ENCODE data around the gene FXYD3. TPM values are rescaled to one million over a fixed set of nuclear protein-coding genes. Genes with fewer than 3 reads are reported as not detected.

The FXYD3 gene
- total RNA-seq, 1 experiment from 2014 or later: 36.7 TPM

- no peaks in the 10 kb centered on the region for H3K36me3 Mint-ChIP-seq (ENCODE audit: insufficient read depth, unreplicated experiment)
- H3K27ac Mint-ChIP-seq (ENCODE audit: unreplicated experiment): no peak overlapping the region
- H3K4me3 Mint-ChIP-seq (ENCODE audit: unreplicated experiment): no peak overlapping the region
- BruUV-seq (replicated peaks): no TSS peak
- intact Hi-C loops (cut with micrococcal nuclease; ENCODE audit: unreplicated experiment): no loop called here
- DNase-seq: no peak
- peak overlapping the region; percentile 10; the same call in 1 of the 2 replicates for H3K4me3 ChIP-seq (ENCODE audit: low read depth, low read length)
- peaks cover 31% of the 10 kb centered on the region for H3K4me1 ChIP-seq
- no peaks in the 10 kb centered on the region for H3K9me3 ChIP-seq
- H3K4me1 Mint-ChIP-seq (ENCODE audit: low read depth, unreplicated experiment): peaks cover 25% of the 10 kb centered on the region
- H3K27me3 ChIP-seq (replicated peaks; ENCODE audit: control insufficient read depth, insufficient read depth, low read length): no peaks in the 10 kb centered on the region
- H3K9me3 Mint-ChIP-seq (ENCODE audit: unreplicated experiment): no peaks in the 10 kb centered on the region
- peaks cover 4% of the 10 kb centered on the region; the same call in 1 of the 2 replicates for H3K36me3 ChIP-seq (ENCODE audit: control insufficient read depth, insufficient read depth, low read length)
- ChIA-PET POLR2A (no interaction called here), CTCF (interaction anchor here (0.7 kb wide), 1 partner anchor 283 kb away, joined by 4 read pairs; no protein-coding TSS in a partner anchor)
- TF ChIP-seq, protein P1, sequence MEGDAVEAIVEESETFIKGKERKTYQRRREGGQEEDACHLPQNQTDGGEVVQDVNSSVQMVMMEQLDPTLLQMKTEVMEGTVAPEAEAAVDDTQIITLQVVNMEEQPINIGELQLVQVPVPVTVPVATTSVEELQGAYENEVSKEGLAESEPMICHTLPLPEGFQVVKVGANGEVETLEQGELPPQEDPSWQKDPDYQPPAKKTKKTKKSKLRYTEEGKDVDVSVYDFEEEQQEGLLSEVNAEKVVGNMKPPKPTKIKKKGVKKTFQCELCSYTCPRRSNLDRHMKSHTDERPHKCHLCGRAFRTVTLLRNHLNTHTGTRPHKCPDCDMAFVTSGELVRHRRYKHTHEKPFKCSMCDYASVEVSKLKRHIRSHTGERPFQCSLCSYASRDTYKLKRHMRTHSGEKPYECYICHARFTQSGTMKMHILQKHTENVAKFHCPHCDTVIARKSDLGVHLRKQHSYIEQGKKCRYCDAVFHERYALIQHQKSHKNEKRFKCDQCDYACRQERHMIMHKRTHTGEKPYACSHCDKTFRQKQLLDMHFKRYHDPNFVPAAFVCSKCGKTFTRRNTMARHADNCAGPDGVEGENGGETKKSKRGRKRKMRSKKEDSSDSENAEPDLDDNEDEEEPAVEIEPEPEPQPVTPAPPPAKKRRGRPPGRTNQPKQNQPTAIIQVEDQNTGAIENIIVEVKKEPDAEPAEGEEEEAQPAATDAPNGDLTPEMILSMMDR (IDR thresholded peaks at IDR 0.05; ENCODE audit: insufficient read depth in 1 of 2, low read depth in 1 of 2, low read length in 1 of 2, severe bottlenecking in 1 of 2, unreplicated experiment in 1 of 2): no peak
- H3K27me3 Mint-ChIP-seq (ENCODE audit: insufficient read depth, unreplicated experiment): no peaks in the 10 kb centered on the region
Measured at GRCh38 chr19:35117799-35118198, 2.2 kb downstream of the FXYD3 start.

GRCh38 chr19:35118268-35119020, 2.8 kb downstream of the FXYD3 start:
- no peaks in the 10 kb centered on the region for H3K27me3 ChIP-seq (replicated peaks; ENCODE audit: control insufficient read depth, insufficient read depth, low read length)
- BruUV-seq (replicated peaks): no TSS peak
- TF ChIP-seq, protein P1 (IDR thresholded peaks at IDR 0.05; ENCODE audit: insufficient read depth in 1 of 2, low read depth in 1 of 2, low read length in 1 of 2, severe bottlenecking in 1 of 2, unreplicated experiment in 1 of 2): no peak
- H3K27ac Mint-ChIP-seq (ENCODE audit: unreplicated experiment): no peak overlapping the region
- peaks cover 31% of the 10 kb centered on the region for H3K4me1 ChIP-seq
- no peaks in the 10 kb centered on the region for H3K36me3 Mint-ChIP-seq (ENCODE audit: insufficient read depth, unreplicated experiment)
- H3K36me3 ChIP-seq (ENCODE audit: control insufficient read depth, insufficient read depth, low read length): peaks cover 3% of the 10 kb centered on the region; the same call in 1 of the 2 replicates
- no peaks in the 10 kb centered on the region for H3K9me3 ChIP-seq
- H3K9me3 Mint-ChIP-seq (ENCODE audit: unreplicated experiment): no peaks in the 10 kb centered on the region
- ChIA-PET CTCF (interaction anchor here (0.7 kb wide), 1 partner anchor 284 kb away, joined by 4 read pairs; no protein-coding TSS in a partner anchor), POLR2A (no interaction called here)
- H3K4me1 Mint-ChIP-seq (ENCODE audit: low read depth, unreplicated experiment): peaks cover 25% of the 10 kb centered on the region
- no peak overlapping the region for H3K4me3 Mint-ChIP-seq (ENCODE audit: unreplicated experiment)
- H3K4me3 ChIP-seq (ENCODE audit: low read depth, low read length): no peak overlapping the region
- intact Hi-C loops (cut with micrococcal nuclease; ENCODE audit: unreplicated experiment): no loop called here
- no peak for DNase-seq
- H3K27me3 Mint-ChIP-seq (ENCODE audit: insufficient read depth, unreplicated experiment): no peaks in the 10 kb centered on the region

GRCh38 chr19:35119091-35119490, 3.5 kb downstream of the FXYD3 start:
- Histone ChIP-seq H3K4me3 (ENCODE audit: low read depth, low read length) (no peak overlapping the region), H3K9me3 (no peaks in the 10 kb centered on the region), H3K27me3 (replicated peaks; ENCODE audit: control insufficient read depth, insufficient read depth, low read length) (no peaks in the 10 kb centered on the region), H3K36me3 (ENCODE audit: control insufficient read depth, insufficient read depth, low read length) (peaks cover 3% of the 10 kb centered on the region; the same call in 1 of the 2 replicates), H3K4me1 (peaks cover 31% of the 10 kb centered on the region)
- TF ChIP-seq, protein P1 (IDR thresholded peaks at IDR 0.05; ENCODE audit: insufficient read depth in 1 of 2, low read depth in 1 of 2, low read length in 1 of 2, severe bottlenecking in 1 of 2, unreplicated experiment in 1 of 2): no peak
- H3K4me1 Mint-ChIP-seq (ENCODE audit: low read depth, unreplicated experiment): peaks cover 31% of the 10 kb centered on the region
- ChIA-PET POLR2A (no interaction called here), CTCF (no interaction called here)
- BruUV-seq (replicated peaks): no TSS peak
- no peak overlapping the region for H3K4me3 Mint-ChIP-seq (ENCODE audit: unreplicated experiment)
- no peak overlapping the region for H3K27ac Mint-ChIP-seq (ENCODE audit: unreplicated experiment)
- no peaks in the 10 kb centered on the region for H3K27me3 Mint-ChIP-seq (ENCODE audit: insufficient read depth, unreplicated experiment)
- peaks cover under 1% of the 10 kb centered on the region for H3K36me3 Mint-ChIP-seq (ENCODE audit: insufficient read depth, unreplicated experiment)
- H3K9me3 Mint-ChIP-seq (ENCODE audit: unreplicated experiment): no peaks in the 10 kb centered on the region
- DNase-seq: no peak
- intact Hi-C loops (cut with micrococcal nuclease; ENCODE audit: unreplicated experiment): no loop called here
